Spleen (tissue), 11 donors: Measurements from ENCODE around the gene BACE2. TPM values are rescaled to one million over a fixed set of nuclear protein-coding genes. Genes with fewer than 3 reads are reported as not detected.

Source experiments
- DNase-seq: peaks from one replicate; pipeline ENCODE4 v3.0.0-alpha.2; 2020
- H3K27ac ChIP-seq, 8 donors: fragments of 200-600 bp; sonication (generic) in 7 of 8; 1 replicate in 4 of 8; 2 replicates in 4 of 8; pipeline versions ENCODE4 v1.5.0 to v1.8.0; 2016 to 2021; ENCODE audit warnings: inconsistent platforms in 4 of 8, mild to moderate bottlenecking in 4 of 8, moderate library complexity in 1 of 8
- H3K27me3 ChIP-seq, 7 donors: fragments of 200-600 bp; sonication (generic) in 6 of 7; replicated peaks in 1 of 7; 1 replicate in 4 of 7; 2 replicates in 3 of 7; pipeline versions ENCODE4 v1.5.0 to v1.8.0; 2016 to 2021; ENCODE audit warnings: inconsistent platforms in 3 of 7, mild to moderate bottlenecking in 1 of 7
- H3K36me3 ChIP-seq, 6 donors: fragments of 200-600 bp; sonication (generic) in 5 of 6; 1 replicate in 4 of 6; 2 replicates in 2 of 6; pipeline versions ENCODE4 v1.5.0 to v1.8.0; 2016 to 2021; ENCODE audit warnings: inconsistent platforms in 2 of 6
- H3K4me1 ChIP-seq, 6 donors: fragments of 200-600 bp; sonication (generic) in 5 of 6; 1 replicate in 3 of 6; 2 replicates in 3 of 6; pipeline versions ENCODE4 v1.5.0 to v1.8.0; 2016 to 2021; ENCODE audit warnings: inconsistent platforms in 3 of 6
- H3K4me3 ChIP-seq, 8 donors: fragments of 200-600 bp; sonication (generic) in 7 of 8; 1 replicate in 4 of 8; 2 replicates in 4 of 8; pipeline versions ENCODE4 v1.5.0 to v1.8.0; 2016 to 2021; ENCODE audit warnings: inconsistent platforms in 4 of 8, mild to moderate bottlenecking in 4 of 8, moderate library complexity in 2 of 8
- H3K9me3 ChIP-seq, 8 donors: fragments of 200-600 bp; sonication (generic) in 7 of 8; 1 replicate in 4 of 8; 2 replicates in 4 of 8; pipeline versions ENCODE4 v1.5.0 to v1.8.0; 2016 to 2021; ENCODE audit warnings: inconsistent platforms in 4 of 8
- POLR2A ChIP-seq, 3 donors: fragments of 450-650 bp; IDR thresholded peaks; one replicate each; pipeline ENCODE4 v1.5.1; 2017; ENCODE audit warnings: antibody characterized with exemption in 3 of 3, mild to moderate bottlenecking in 1 of 3
- POLR2AphosphoS5 ChIP-seq, 3 donors: sonication (generic); formaldehyde crosslinking; IDR thresholded peaks; one replicate each; pipeline ENCODE4 v1.5.1; 2017; ENCODE audit warnings: antibody characterized with exemption in 3 of 3
- WGBS, 5 donors: extraction: QIAGEN DNeasy Blood & Tissue Kit in 3 of 5; methylation state at CpG; one replicate each; pipeline versions ENCODE4 v1.1.5 to v1.1.7; 2013 to 2018; 5-methylcytosine and 5-hydroxymethylcytosine counted together
- intact Hi-C: fragments of 100-400 bp; cut with DNase I; formaldehyde crosslinking; loops from one replicate; pipeline ENCODE4 v1.15.0; 2023; ENCODE audit warnings: low total_unique reads
- polyA plus RNA-seq, 3 donors: library from polyadenylated mRNA; stranded (reverse); fragments of 200-250 nt; gene quantifications; one replicate each; pipeline ENCODE4 v1.2.1, GENCODE V29; 2013
- total RNA-seq, 7 donors: library from RNA; depleted of rRNA in 3 of 7; stranded (reverse); fragments of >200 nt in 3 of 7; fragmentation: NEBNext Ultra II Directional in 4 of 7; extraction: Animal tissue kit (Norgen Biotek cat#: 25700) in 4 of 7; gene quantifications; one replicate each; pipeline versions ENCODE4 v1.1.0 to v1.2.1, GENCODE V29; 2016 to 2021
- TF ChIP-seq, protein P1 (sequence below), 11 experiments: fragments of 200-600 bp in 7 of 11; fragments of 450-650 bp in 4 of 11; sonication (generic) in 4 of 11; IDR thresholded peaks in 8 of 11; conservative IDR thresholded peaks in 3 of 11; 1 replicate in 7 of 11; 2 replicates in 4 of 11; pipeline versions ENCODE4 v1.4.0 to v1.8.0; 2016 to 2021; ENCODE audit warnings: antibody characterized with exemption in 11 of 11, inconsistent platforms in 4 of 11, mild to moderate bottlenecking in 1 of 11
- donor health status: healthy with polysubstance abuse.
- donor health status: DM: no; HTN: no; CAD: no; lungs with moderate emphysema.
- donor health status: DM: no; HTN: no; CAD: no.
- donor health status: Bipolar disorder and iron deficiency.
- donor health status: healthy.
- donor health status: DM: no; HTN: no; CAD: no.
- donor health status: DM: yes; HTN: yes; CAD: no.

The BACE2 gene
- total and polyA plus RNA-seq, 10 donors = 19.4 to 54.7 (median 47.1) TPM

DNA sequence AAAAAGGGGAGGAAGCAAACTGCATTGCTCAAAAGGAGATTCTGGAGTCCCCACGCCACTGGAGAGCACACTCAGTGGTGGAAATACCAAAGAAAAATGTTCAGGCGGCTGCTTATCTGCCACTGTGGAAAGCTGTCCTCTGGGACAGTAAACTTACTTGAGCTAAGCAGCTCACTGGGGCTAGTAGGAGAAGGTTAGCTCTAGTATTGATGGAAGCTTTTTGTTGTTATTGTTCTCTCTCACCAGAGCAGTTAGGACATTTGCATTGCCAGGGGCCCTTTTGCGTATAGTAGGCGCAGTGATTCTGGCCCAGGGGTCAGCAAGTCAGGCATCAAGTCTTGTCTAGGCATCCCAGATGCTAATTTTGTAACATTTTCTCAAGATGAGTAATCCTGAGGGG lies 15.6 kb downstream of the BACE2 start:
- TF ChIP-seq POLR2A (IDR thresholded peaks at IDR 0.05) = no peak
- TF ChIP-seq POLR2AphosphoS5 (IDR thresholded peaks at IDR 0.05) = no peak
- TF ChIP-seq, protein P1, sequence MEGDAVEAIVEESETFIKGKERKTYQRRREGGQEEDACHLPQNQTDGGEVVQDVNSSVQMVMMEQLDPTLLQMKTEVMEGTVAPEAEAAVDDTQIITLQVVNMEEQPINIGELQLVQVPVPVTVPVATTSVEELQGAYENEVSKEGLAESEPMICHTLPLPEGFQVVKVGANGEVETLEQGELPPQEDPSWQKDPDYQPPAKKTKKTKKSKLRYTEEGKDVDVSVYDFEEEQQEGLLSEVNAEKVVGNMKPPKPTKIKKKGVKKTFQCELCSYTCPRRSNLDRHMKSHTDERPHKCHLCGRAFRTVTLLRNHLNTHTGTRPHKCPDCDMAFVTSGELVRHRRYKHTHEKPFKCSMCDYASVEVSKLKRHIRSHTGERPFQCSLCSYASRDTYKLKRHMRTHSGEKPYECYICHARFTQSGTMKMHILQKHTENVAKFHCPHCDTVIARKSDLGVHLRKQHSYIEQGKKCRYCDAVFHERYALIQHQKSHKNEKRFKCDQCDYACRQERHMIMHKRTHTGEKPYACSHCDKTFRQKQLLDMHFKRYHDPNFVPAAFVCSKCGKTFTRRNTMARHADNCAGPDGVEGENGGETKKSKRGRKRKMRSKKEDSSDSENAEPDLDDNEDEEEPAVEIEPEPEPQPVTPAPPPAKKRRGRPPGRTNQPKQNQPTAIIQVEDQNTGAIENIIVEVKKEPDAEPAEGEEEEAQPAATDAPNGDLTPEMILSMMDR (IDR thresholded peaks at IDR 0.05 in 8 of 11, conservative IDR thresholded peaks at IDR 0.05 in 3 of 11) = no peak

DNA sequence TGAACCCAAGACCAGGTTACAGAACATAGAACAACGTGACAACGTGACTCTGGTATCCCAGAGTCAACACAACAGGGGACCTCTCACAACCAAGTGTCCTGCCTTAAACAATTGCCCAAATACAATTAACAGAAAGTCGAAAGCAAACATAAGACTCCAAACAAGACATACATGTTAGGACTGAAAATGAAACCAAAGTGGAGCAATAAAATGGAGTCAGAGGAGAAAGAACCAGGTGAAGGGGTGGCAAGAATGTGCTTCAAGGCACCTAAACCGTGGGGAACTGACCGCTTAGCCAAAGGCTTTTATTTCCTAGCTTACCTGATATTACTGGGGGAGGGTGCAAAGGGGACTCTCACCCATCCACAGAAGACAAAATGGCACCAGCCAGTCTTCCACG lies 17.8 kb downstream of the BACE2 start:
- Histone ChIP-seq H3K9me3 (peaks cover 0 to 11% (median 4%) of the 10 kb centered on the region in 8 donors), H3K4me3 (no peak overlapping the region), H3K36me3 (no peaks in the 10 kb centered on the region), H3K27ac (no peak overlapping the region), H3K27me3 (no peaks in the 10 kb centered on the region), H3K4me1 (peaks cover 0 to 17% (median 9%) of the 10 kb centered on the region in 6 donors)
- WGBS, 5 donors = 87 to 98% (median 95%) methylated on average over 6 of the region's 6 CpGs
- TF ChIP-seq POLR2A (IDR thresholded peaks at IDR 0.05) (no peak), POLR2AphosphoS5 (IDR thresholded peaks at IDR 0.05) (no peak)
- TF ChIP-seq, protein P1 (IDR thresholded peaks at IDR 0.05 in 8 of 11, conservative IDR thresholded peaks at IDR 0.05 in 3 of 11) = no peak
- no peak for DNase-seq
- intact Hi-C loops = no loop called here

More for the DNA sequence above, 15.6 kb downstream of the BACE2 start:
- WGBS, 5 donors = 74 to 93% (median 89%) methylated on average over 4 of the region's 4 CpGs
- Histone ChIP-seq H3K27me3 (no peaks in the 10 kb centered on the region), H3K4me3 (no peak overlapping the region), H3K9me3 (peaks cover 0 to 2% (median 0%) of the 10 kb centered on the region in 8 donors), H3K4me1 (peaks cover 0 to 25% (median 13%) of the 10 kb centered on the region in 6 donors), H3K27ac (no peak overlapping the region), H3K36me3 (no peaks in the 10 kb centered on the region)
- intact Hi-C loops = no loop called here
- DNase-seq = no peak

DNA sequence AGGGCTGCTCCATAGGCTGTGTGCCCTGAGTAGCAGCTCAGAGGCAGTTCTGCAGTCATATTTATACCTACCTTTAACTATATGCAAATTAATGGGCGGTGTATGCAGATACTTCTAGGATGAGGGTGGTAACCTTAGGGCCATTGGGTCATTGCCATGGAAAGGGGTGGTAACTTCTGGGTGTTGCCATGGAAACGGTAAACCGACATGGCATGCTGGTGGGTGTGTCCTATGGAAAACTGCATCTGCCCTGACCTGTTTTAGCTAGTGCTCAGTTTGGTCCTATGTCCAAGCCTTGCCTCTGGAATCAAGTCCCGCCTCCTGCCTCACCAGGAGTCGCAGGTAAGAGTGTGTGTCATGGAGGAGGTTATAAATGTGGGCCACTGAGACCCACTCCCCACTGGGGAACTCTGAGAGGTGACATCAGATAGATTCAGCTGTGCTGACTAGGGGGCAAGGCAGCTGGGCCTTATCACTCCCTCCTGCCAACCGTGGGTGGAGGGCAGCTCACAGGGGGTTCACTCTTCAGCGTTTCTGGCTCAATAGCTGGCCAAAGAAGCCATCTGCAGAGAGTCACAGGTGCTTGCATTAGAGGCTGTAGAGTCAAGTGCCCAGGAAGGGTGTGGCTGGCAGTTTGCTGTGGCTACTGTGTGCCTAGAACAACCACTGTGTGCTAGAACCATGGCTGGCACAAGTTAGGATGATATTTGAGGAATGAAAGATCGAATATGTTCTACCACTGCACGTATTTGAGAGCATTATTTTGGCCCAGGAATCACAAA lies 19.0 kb downstream of the BACE2 start:
- peaks cover 0 to 17% (median 9%) of the 10 kb centered on the region in 6 donors for H3K4me1 ChIP-seq
- 60 to 88% (median 80%) methylated on average over 7 to 9 of the region's 9 CpGs for WGBS, 5 donors
- no peak overlapping the region for H3K27ac ChIP-seq
- H3K4me3 ChIP-seq = no peak overlapping the region
- no peak for DNase-seq
- H3K9me3 ChIP-seq = peaks cover 0 to 11% (median 4%) of the 10 kb centered on the region in 8 donors
- intact Hi-C loops = no loop called here
- H3K27me3 ChIP-seq = no peaks in the 10 kb centered on the region
- TF ChIP-seq, protein P1 (IDR thresholded peaks at IDR 0.05 in 8 of 11, conservative IDR thresholded peaks at IDR 0.05 in 3 of 11) = no peak
- no peak for TF ChIP-seq POLR2AphosphoS5 (IDR thresholded peaks at IDR 0.05)
- TF ChIP-seq POLR2A (IDR thresholded peaks at IDR 0.05) = no peak
- H3K36me3 ChIP-seq = no peaks in the 10 kb centered on the region

DNA sequence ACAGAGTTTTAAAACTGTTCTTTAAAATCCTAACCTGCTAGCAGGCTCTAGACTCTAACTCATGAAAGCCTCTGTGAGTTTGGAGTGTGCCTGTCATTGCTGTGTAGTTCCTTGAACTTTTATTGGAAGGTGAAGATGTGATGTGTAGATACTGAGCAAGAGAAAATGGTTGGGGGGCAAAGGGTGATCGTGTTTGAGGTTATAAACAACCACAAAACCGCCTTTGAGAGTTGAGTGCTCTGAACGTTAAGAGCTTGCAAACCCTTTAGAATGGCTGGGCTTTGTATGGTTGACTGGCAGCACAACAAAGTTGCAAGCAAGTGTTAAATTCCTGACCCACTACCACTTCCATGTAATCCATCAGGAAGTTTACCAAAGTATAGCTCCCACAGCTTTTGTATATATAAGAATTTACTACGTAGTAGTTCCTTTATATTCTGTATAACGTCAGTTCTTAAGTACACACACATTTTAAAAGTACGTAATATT lies 19.6 kb downstream of the BACE2 start:
- no peak for DNase-seq
- H3K27me3 ChIP-seq = no peaks in the 10 kb centered on the region
- no peaks in the 10 kb centered on the region for H3K36me3 ChIP-seq
- peaks cover 0 to 17% (median 9%) of the 10 kb centered on the region in 6 donors for H3K4me1 ChIP-seq
- no peak overlapping the region for H3K27ac ChIP-seq
- H3K9me3 ChIP-seq = peaks cover 0 to 11% (median 4%) of the 10 kb centered on the region in 8 donors
- no peak overlapping the region for H3K4me3 ChIP-seq
- intact Hi-C loops = no loop called here
- TF ChIP-seq POLR2A (IDR thresholded peaks at IDR 0.05) = no peak
- TF ChIP-seq, protein P1 (IDR thresholded peaks at IDR 0.05 in 8 of 11, conservative IDR thresholded peaks at IDR 0.05 in 3 of 11) = no peak
- no peak for TF ChIP-seq POLR2AphosphoS5 (IDR thresholded peaks at IDR 0.05)
- 76 to 84% (median 79%) methylated on average over 6 of the region's 6 CpGs for WGBS, 5 donors
